HG03097 (cell line): ENCODE data around the gene FLT3.
"Not testable (repeated sequence)": the region's sequence is repeated elsewhere in the genome, so short reads cannot be mapped to it uniquely, and the experiment has no call there.

ENCODE experiments used
- ATAC-seq: cut with Tn5 transposase; IDR thresholded peaks from one replicate; pipeline ENCODE4 v1.9.1; 2021; ENCODE audit not compliant: unreplicated experiment, low FRiP score

Gene FLT3

GRCh38 chr13:28046981-28047380 is 53.4 kb downstream of the FLT3 start:
- no peak for ATAC-seq

GRCh38 chr13:28045861-28046260 is 54.5 kb downstream of the FLT3 start:
- ATAC-seq, result no peak

- no peak for ATAC-seq
These were observed 55.8 kb downstream of the FLT3 start for GRCh38 chr13:28044608-28045007.

GRCh38 chr13:28043224-28043623 is 57.2 kb downstream of the FLT3 start:
- no peak for ATAC-seq

- no peak for ATAC-seq
These were observed 58.9 kb downstream of the FLT3 start for GRCh38 chr13:28041501-28041900.

DNA sequence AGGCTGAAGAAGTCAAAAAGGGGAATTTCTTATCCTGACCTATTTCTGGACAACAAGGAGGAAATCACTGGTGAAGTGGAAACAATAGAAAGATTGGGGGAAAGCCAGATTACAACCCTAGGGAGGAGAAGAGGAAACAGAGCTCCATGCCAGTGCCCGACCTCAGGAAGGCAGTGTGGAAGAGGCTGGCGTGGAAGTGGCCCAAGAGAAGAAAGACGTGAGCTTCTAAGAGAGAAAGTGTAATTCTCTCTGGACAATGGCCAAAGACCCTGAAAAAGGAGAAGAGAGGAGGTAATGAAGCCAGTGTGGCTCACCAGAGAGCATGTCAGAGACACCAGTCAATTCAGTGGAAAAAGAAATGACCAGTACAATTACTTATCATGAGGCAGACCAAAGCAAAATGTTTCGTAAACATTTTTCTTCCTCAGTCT is 59.3 kb downstream of the FLT3 start:
- ATAC-seq, result no peak

DNA sequence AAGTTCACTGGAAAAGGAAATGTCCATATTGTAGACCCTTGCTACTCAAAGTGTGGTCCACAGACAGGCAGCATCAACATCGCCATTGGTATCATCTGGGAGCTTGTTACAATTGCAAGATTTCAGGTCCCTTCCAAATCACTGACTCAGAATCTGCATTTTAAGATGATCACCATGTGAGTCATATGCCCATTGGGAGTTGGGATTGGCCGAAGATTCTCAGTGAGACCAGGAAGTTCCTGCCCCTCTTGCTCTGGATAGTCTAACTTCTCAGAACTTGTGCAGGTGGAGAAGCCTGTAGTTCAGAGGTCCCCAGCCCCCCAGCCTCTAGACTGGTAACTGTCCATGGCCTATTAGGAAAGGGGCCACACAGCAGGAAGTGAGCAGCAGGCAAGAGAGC is 63.0 kb downstream of the FLT3 start:
- ATAC-seq, result no peak

DNA sequence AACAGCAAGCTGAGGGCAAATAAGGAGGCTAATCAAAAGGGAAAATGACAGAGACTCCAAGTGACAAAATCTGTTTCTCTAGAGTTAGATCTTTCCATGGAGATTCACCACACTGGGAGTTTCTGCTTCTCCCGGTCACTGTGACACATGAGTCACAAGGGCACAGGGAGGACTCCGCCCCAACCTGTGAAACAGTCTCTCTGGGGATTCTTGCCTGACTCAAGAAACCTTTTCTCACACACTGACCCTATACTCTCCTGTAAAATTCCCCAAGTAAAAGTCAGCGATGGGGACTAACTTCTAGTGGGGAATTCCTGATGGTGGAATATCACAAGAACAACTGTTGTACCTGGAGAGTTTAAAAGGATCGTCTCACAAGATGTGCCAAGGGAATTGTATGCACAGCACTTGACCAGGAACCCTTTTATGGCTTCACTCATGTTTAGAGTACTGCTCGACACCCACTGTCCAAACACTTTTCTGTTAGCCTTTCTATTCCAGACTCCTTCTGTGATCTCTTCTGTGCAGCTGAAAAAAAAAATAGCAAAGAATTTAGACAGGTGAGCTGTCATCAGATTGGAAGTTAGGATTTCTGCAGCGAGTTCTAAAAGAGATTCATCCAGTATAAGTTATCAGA is 65.1 kb downstream of the FLT3 start:
- ATAC-seq, result no peak

DNA sequence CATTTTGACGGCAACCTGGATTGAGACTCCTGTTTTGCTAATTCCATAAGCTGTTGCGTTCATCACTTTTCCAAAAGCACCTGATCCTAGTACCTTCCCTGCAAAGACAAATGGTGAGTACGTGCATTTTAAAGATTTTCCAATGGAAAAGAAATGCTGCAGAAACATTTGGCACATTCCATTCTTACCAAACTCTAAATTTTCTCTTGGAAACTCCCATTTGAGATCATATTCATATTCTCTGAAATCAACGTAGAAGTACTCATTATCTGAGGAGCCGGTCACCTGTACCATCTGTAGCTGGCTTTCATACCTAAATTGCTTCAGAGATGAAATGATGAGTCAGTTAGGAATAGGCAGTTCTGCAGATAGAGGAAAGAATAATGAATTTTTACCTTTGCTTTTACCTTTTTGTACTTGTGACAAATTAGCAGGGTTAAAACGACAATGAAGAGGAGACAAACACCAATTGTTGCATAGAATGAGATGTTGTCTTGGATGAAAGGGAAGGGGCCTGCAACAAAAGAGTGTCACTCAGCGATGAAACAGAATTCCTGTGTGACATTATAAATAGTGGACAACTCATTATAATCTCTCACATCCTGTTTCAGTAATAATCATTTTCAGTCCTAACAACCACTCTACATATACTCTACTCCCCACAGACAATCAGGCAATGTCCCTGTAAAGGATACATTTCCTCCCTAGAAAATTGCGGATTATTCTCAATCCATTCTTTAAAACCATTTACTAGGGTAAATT is 66.3 kb downstream of the FLT3 start:
- no peak for ATAC-seq

DNA sequence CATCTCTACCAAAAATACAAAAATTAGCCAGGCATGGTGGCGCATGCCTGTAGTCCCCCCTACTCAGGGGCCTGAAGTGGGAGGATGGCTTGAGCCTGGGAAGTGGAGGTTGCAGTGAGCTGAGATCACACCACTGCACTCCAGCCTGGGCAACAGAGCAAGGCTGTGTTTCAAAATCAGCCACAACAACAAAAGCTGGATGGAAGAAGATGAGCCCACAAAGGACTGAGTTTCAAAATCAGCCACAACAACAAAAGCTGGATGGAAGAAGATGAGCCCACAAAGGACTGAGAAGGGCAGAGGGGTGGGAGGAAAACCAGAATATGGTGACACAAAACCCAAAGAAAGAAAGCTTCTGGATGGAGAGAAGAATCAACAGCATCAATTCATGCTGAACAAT is 67.9 kb downstream of the FLT3 start:
- not testable (repeated sequence) for ATAC-seq

- ATAC-seq, result no peak
These were observed 68.5 kb downstream of the FLT3 start for GRCh38 chr13:28031896-28032288.

DNA sequence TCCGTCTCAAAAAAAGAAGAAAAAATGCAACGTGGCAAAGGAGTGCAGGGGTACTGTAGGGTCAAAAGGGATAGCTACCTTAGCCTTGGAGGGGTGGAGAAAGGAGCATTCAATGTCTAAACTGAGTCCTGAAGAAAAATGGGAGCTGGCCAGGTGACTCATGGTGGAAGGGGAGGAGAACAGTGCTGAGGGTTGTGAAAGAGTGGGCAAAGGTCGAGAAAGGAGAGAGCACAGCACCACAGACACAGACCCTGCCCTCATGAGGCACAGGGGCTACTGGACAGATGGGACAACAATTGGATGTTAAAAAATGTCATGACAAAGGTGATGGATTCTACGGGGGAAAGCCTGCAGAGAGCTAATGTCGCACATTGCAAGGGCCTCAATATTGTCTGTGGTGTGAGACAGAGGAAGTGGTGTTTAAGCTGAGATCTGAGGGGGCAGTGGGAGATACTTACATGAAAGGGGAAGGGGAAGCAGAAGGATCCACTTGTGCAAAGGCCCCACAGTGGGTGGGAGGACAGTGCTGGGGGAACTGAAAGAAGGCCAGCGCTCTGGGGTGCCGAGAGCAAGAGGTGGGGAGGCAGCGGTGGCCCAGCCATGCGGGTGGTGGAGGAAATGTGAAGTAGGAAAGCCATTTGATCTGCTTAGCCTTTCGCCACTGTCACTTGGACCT is 69.0 kb downstream of the FLT3 start:
- ATAC-seq, result no peak

GRCh38 chr13:28027607-28028364 is 72.6 kb downstream of the FLT3 start:
- ATAC-seq, result no peak

DNA sequence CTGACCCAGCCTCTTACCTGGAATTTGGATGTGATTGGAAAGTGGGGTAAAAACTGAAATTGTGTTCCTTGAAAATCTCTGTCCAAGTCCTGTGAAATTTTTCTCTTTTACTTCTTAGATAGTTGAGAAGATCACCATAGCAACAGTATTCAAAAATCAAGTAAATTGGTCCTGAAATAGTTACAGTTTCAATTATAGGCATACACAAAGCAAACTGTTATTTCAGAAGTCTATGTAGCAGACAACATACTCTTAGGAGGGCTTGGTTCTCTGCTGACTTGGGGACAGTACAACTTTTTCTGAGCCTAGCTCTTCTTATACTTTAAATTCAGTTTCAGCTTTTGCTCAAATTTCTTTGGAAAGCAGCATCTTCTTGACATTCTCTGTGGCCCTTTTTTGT is 73.3 kb downstream of the FLT3 start:
- no peak for ATAC-seq

DNA sequence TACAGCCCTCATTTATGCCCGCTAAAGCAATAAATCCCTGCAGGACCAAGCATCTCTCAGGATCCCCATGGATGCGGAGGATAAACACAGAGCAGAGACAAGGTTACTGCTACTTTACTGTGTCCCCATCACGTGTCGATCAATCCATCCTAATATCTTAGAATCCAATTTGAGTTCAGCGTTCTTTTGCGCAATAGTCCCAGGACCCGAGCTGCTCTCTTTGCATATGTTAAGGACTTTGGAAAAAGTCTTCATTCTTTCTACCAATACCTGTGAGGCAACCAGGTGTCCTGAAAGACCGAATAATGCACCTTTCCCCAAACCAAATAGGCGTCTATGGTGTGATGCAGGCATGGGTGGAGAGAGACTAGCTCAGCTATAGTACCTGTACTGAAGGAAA is 73.9 kb downstream of the FLT3 start:
- no peak for ATAC-seq

DNA sequence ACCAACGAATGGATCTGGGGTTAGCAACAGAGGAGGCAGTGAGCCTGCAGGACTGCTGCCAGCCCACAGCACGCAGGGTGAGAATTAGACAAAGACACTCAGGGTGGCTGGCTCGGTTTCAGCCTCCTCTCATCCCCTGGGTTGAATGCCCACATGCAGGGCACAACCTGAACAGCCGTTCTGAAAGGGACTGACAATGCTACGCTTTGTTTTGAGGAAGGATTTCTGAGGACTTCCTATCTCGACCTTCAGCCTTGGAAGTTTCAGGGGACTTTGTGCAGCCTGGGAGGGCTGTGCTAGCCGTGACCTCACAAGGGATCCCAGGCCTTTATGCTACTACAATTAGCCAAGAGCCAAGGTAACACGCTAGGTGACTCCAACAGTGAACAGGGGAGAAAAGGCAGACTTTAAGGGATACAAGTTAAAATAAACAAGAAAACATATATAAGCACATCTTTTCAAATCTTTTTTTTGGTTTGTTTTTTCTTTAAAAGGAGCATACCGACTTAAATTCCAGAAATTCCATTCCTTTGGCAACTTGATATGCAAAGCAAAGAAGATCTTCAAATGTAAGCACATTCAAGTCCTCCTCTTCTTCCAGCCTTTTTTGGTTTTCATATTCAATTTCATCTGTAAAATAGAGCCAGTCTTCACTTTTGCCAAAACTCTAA is 77.4 kb downstream of the FLT3 start:
- ATAC-seq, result no peak

DNA sequence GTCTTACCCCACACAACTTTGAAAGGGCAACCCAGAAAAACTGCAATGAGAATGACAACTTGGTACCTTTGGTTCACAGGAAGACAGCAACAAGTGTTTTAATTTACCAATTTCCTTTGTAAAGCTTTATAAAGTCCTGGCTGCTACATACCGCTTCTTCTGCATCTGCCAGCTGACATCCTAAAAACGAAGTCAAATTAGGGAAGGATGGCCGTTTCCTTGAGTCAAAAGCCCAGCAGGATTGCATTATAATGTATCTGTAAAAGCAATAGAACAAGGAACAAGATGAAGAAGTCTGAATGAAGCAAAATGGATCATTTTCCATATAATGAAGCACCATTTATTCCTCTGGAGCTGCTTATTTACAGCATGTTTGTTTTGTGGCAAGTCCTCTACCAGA is 86.1 kb downstream of the FLT3 start:
- no peak for ATAC-seq

GRCh38 chr13:28013482-28013881 is 86.9 kb downstream of the FLT3 start:
- no peak for ATAC-seq

GRCh38 chr13:28012896-28013295 is 87.5 kb downstream of the FLT3 start:
- peak; percentile 73 for ATAC-seq

DNA sequence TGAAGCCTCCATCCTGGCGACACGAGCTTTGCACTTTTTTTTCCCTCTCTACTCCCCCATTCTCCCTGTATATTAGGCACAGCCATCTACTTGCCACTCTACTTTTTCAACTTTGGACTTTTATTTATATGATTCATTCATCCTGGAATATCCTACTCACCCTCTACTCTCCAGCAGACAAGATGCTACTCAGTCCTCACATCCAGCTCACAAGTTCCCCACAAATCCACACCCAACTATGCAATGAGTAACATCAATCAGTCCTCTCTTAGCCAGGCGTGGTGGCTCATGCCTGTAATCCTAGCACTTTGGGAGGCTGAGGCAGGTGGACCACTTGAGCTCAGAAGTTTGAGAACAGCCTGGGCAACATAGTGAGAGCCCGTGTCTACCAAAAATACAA is 88.0 kb downstream of the FLT3 start:
- no peak for ATAC-seq

- ATAC-seq, result no peak
These were observed 90.3 kb downstream of the FLT3 start for GRCh38 chr13:28010046-28010445.
